A673 (cell line): ENCODE results near the gene CENPF. TPM values are rescaled to one million over a fixed set of nuclear protein-coding genes. Genes with fewer than 3 reads are reported as not detected.

Source experiments
- BruUV-seq: library from RNA; stranded (reverse); fragments of 400-500 nt; replicated peaks from 2 replicates; lab custom pipeline; 2021; lab: Mats Ljungman, UMichigan
- CTCF ChIA-PET: fragments of 300-600 bp; sonication (Branson Sonifier 250); formaldehyde crosslinking; loops from one replicate; lab custom pipeline; 2022; ENCODE audit warnings: antibody characterized with exemption; lab: Charles Lee
- POLR2A ChIA-PET: fragments of 300-600 bp; sonication (Branson Sonifier 250); formaldehyde crosslinking; loops from one replicate; lab custom pipeline; 2022; ENCODE audit warnings: antibody characterized with exemption; ENCODE audit not compliant: low non-redundant PET; lab: Charles Lee
- DNase-seq: peaks from one replicate; pipeline ENCODE4 v3.0.0-alpha.2; 2015; ENCODE audit warnings: low spot score
- H3K27ac ChIP-seq: fragments of 200-600 bp; sonication (generic); 2 replicates; pipeline ENCODE4 v1.5.1; 2016; ENCODE audit warnings: mixed run types, low read depth, mild to moderate bottlenecking, mixed read lengths, antibody characterized with exemption, low read length; ENCODE audit not compliant: poor library complexity, severe bottlenecking
- H3K27me3 ChIP-seq: fragments of 200-600 bp; sonication (generic); replicated peaks from 2 replicates; pipeline ENCODE4 v1.6.1; 2017; ENCODE audit warnings: mixed run types, low read depth, mild to moderate bottlenecking, mixed read lengths, antibody characterized with exemption, low read length; ENCODE audit not compliant: insufficient read depth, poor library complexity
- H3K36me3 ChIP-seq: fragments of 200-600 bp; sonication (generic); 2 replicates; pipeline ENCODE4 v1.6.1; 2016; ENCODE audit warnings: mixed run types, mild to moderate bottlenecking, mixed read lengths, antibody characterized with exemption, low read length; ENCODE audit not compliant: insufficient read depth, poor library complexity, severe bottlenecking
- H3K4me1 ChIP-seq: fragments of 200-600 bp; sonication (generic); 2 replicates; pipeline ENCODE4 v1.6.1; 2017; ENCODE audit warnings: mixed run types, mild to moderate bottlenecking, mixed read lengths, antibody characterized with exemption, low read length; ENCODE audit not compliant: insufficient read depth, poor library complexity, severe bottlenecking
- H3K4me3 ChIP-seq: fragments of 200-600 bp; sonication (generic); 2 replicates; pipeline ENCODE4 v1.5.1; 2016; ENCODE audit warnings: low read depth, mixed run types, mild to moderate bottlenecking, mixed read lengths, low read length; ENCODE audit not compliant: poor library complexity, severe bottlenecking
- H3K9me3 ChIP-seq: fragments of 200-600 bp; sonication (generic); 2 replicates; pipeline ENCODE4 v1.6.1; 2016; ENCODE audit warnings: mixed run types, low read depth, mild to moderate bottlenecking, mixed read lengths, antibody characterized with exemption, low read length; ENCODE audit not compliant: poor library complexity, severe bottlenecking
- CTCF ChIP-seq: fragments of 300-800, 200-600 bp; sonication (generic); conservative IDR thresholded peaks from 2 replicates; pipeline ENCODE4 v1.5.1; 2017; ENCODE audit warnings: low read depth, mild to moderate bottlenecking, antibody characterized with exemption, low read length, moderate library complexity, mixed read lengths
- EZH2 ChIP-seq: fragments of 200-600 bp; sonication (generic); IDR thresholded peaks from 2 replicates; pipeline ENCODE4 v1.6.1; 2017; ENCODE audit warnings: borderline replicate concordance, low read depth, mild to moderate bottlenecking, mixed read lengths, antibody characterized with exemption, low read length; ENCODE audit not compliant: poor library complexity, severe bottlenecking
- intact Hi-C: fragments of 100-400 bp; cut with micrococcal nuclease; formaldehyde crosslinking; loops from one replicate; pipeline ENCODE4 v1.10.0; 2022; ENCODE audit not compliant: unreplicated experiment
- total RNA-seq: library from RNA; stranded (reverse); gene quantifications from 2 replicates; pipeline ENCODE4 v1.2.3, GENCODE V29; 2021

CENPF gene
- total RNA-seq, 1 experiment from 2014 or later, result 273 TPM

GRCh38 chr1:214648801-214649200 lies 45.8 kb downstream of the CENPF start:
- Histone ChIP-seq H3K4me3 (no peak overlapping the region), H3K36me3 (peaks cover 94% of the 10 kb centered on the region), H3K4me1 (no peaks in the 10 kb centered on the region), H3K9me3 (no peaks in the 10 kb centered on the region), H3K27me3 (no peaks in the 10 kb centered on the region), H3K27ac (no peak overlapping the region)
- DNase-seq, result no peak
- intact Hi-C loops, result no loop called here
- no peak for TF ChIP-seq CTCF
- TF ChIP-seq EZH2, result no peak
- CTCF ChIA-PET, result interaction anchor here (0.6 kb wide), 1 partner anchor 317 kb away, joined by 3 read pairs; no protein-coding TSS in a partner anchor
- POLR2A ChIA-PET, result no interaction called here
- BruUV-seq, result no TSS peak

- Histone ChIP-seq H3K27ac (no peak overlapping the region), H3K4me1 (no peaks in the 10 kb centered on the region), H3K4me3 (no peak overlapping the region), H3K36me3 (peaks cover 94% of the 10 kb centered on the region), H3K9me3 (no peaks in the 10 kb centered on the region), H3K27me3 (no peaks in the 10 kb centered on the region)
- TF ChIP-seq CTCF, result no peak
- no peak for TF ChIP-seq EZH2
- DNase-seq, result no peak
- ChIA-PET POLR2A (no interaction called here), CTCF (no interaction called here)
- no TSS peak for BruUV-seq
- intact Hi-C loops, result no loop called here
Observed at GRCh38 chr1:214649607-214650006, 46.6 kb downstream of the CENPF start.

- BruUV-seq, result no TSS peak
Observed at GRCh38 chr1:214650664-214651063, 47.7 kb downstream of the CENPF start.

More at GRCh38 chr1:214650664-214651063, 47.7 kb downstream of the CENPF start:
- Histone ChIP-seq H3K27ac (no peak overlapping the region), H3K27me3 (no peaks in the 10 kb centered on the region), H3K4me1 (no peaks in the 10 kb centered on the region), H3K9me3 (no peaks in the 10 kb centered on the region), H3K36me3 (peaks cover 94% of the 10 kb centered on the region), H3K4me3 (no peak overlapping the region)
- ChIA-PET CTCF (no interaction called here), POLR2A (interaction anchor here (0.5 kb wide), 1 partner anchor 48 kb away, joined by 5 read pairs; the partner anchor contains the start of gene CENPF)
- TF ChIP-seq EZH2 (no peak), CTCF (no peak)
- DNase-seq, result no peak
- intact Hi-C loops, result no loop called here
